DND-41 (cell line): ENCODE results near the gene PAX4.

Source experiments
- ATAC-seq: fragments of 200-7000 bp; cut with Tn5 transposase; 3 replicates; pipeline ENCODE4 v1.9.1; 2021; ENCODE audit warnings: low read depth; ENCODE audit not compliant: insufficient read depth
- DNase-seq: peaks from one replicate; pipeline ENCODE4 v3.0.0-alpha.2; 2020
- H2AFZ ChIP-seq: 2 replicates; pipeline ENCODE4 v1.6.0; 2012; ENCODE audit warnings: low read depth, low read length
- H3K27ac ChIP-seq: 2 replicates; pipeline ENCODE4 v1.5.1; 2012; ENCODE audit warnings: low read length, inconsistent platforms
- H3K27me3 ChIP-seq: fragments of 200-600 bp; sonication (generic); 2 replicates; pipeline ENCODE4 v1.6.0; 2012; ENCODE audit warnings: low read length, mild to moderate bottlenecking, inconsistent platforms; ENCODE audit not compliant: insufficient read depth, poor library complexity
- H3K36me3 ChIP-seq: 2 replicates; pipeline ENCODE4 v1.5.1; 2012; ENCODE audit warnings: low read length, inconsistent platforms; ENCODE audit not compliant: insufficient read depth
- H3K4me1 ChIP-seq: 2 replicates; pipeline ENCODE4 v1.5.1; 2012; ENCODE audit warnings: mild to moderate bottlenecking, low read length; ENCODE audit not compliant: insufficient read depth
- H3K4me2 ChIP-seq: 2 replicates; pipeline ENCODE4 v1.6.0; 2012; ENCODE audit warnings: mild to moderate bottlenecking, moderate library complexity, low read length, inconsistent platforms; ENCODE audit not compliant: insufficient read depth
- H3K4me3 ChIP-seq, 2 experiments: fragments of 200-600 bp in 1 of 2; shearing (Covaris generic) in 1 of 2; 2 replicates each; pipeline ENCODE4 v1.5.1; 2012 to 2016; ENCODE audit warnings: inconsistent platforms in 2 of 2, low read length in 2 of 2, mild to moderate bottlenecking in 2 of 2, low read depth in 1 of 2, moderate library complexity in 1 of 2
- H3K79me2 ChIP-seq: 2 replicates; pipeline ENCODE4 v1.6.0; 2012; ENCODE audit warnings: low read length, inconsistent platforms; ENCODE audit not compliant: insufficient read depth
- H3K9ac ChIP-seq: 2 replicates; pipeline ENCODE4 v1.6.0; 2012; ENCODE audit warnings: low read depth, mild to moderate bottlenecking, inconsistent platforms, low read length, moderate library complexity
- H3K9me3 ChIP-seq: 2 replicates; pipeline ENCODE4 v1.5.1; 2012; ENCODE audit warnings: low read length, moderate library complexity, mild to moderate bottlenecking, inconsistent platforms; ENCODE audit not compliant: insufficient read depth, severe bottlenecking
- H4K20me1 ChIP-seq: 2 replicates; pipeline ENCODE4 v1.6.0; 2012; ENCODE audit warnings: low read length; ENCODE audit not compliant: insufficient read depth
- EZH2 ChIP-seq: IDR thresholded peaks from 3 replicates; pipeline ENCODE4 v1.6.1; 2012; ENCODE audit warnings: borderline replicate concordance, low read depth, mild to moderate bottlenecking, moderate library complexity, low read length, inconsistent platforms; ENCODE audit not compliant: severe bottlenecking
- TF ChIP-seq, protein P1 (sequence below): IDR thresholded peaks from 2 replicates; pipeline ENCODE4 v1.5.1; 2012; ENCODE audit warnings: borderline replicate concordance, low read length, moderate library complexity, mild to moderate bottlenecking; ENCODE audit not compliant: poor library complexity, severe bottlenecking; ENCODE audit errors: extremely low read depth

The PAX4 gene

GRCh38 chr7:127591591-127591990 lies 26.4 kb downstream of the PAX4 start:
- ATAC-seq: no peak

DNA sequence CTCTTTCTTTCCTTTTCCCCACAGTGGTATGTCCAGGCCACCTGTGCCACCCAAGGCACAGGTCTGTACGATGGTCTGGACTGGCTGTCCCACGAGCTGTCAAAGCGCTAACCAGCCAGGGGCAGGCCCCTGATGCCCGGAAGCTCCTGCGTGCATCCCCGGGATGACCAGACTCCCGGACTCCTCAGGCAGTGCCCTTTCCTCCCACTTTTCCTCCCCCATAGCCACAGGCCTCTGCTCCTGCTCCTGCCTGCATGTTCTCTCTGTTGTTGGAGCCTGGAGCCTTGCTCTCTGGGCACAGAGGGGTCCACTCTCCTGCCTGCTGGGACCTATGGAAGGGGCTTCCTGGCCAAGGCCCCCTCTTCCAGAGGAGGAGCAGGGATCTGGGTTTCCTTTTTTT lies 26.8 kb downstream of the PAX4 start:
- no peak overlapping the region for H3K9ac ChIP-seq

More at GRCh38 chr7:127591591-127591990, 26.4 kb downstream of the PAX4 start:
- no peak overlapping the region for H3K9ac ChIP-seq
- peaks cover 23% of the 10 kb centered on the region for H3K4me1 ChIP-seq
- H4K20me1 ChIP-seq: peaks cover 7% of the 10 kb centered on the region; the same call in 1 of the 2 replicates
- H2AFZ ChIP-seq: no peak overlapping the region
- no peak overlapping the region for H3K27ac ChIP-seq
- TF ChIP-seq, protein P1, sequence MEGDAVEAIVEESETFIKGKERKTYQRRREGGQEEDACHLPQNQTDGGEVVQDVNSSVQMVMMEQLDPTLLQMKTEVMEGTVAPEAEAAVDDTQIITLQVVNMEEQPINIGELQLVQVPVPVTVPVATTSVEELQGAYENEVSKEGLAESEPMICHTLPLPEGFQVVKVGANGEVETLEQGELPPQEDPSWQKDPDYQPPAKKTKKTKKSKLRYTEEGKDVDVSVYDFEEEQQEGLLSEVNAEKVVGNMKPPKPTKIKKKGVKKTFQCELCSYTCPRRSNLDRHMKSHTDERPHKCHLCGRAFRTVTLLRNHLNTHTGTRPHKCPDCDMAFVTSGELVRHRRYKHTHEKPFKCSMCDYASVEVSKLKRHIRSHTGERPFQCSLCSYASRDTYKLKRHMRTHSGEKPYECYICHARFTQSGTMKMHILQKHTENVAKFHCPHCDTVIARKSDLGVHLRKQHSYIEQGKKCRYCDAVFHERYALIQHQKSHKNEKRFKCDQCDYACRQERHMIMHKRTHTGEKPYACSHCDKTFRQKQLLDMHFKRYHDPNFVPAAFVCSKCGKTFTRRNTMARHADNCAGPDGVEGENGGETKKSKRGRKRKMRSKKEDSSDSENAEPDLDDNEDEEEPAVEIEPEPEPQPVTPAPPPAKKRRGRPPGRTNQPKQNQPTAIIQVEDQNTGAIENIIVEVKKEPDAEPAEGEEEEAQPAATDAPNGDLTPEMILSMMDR: no peak
- TF ChIP-seq EZH2: no peak
- peaks cover 23% of the 10 kb centered on the region for H3K36me3 ChIP-seq
- H3K27me3 ChIP-seq: no peaks in the 10 kb centered on the region
- DNase-seq: no peak
- H3K79me2 ChIP-seq: peaks cover 13% of the 10 kb centered on the region
- H3K4me3 ChIP-seq: no peak overlapping the region
- no peaks in the 10 kb centered on the region for H3K9me3 ChIP-seq
- H3K4me2 ChIP-seq: no peak overlapping the region

DNA sequence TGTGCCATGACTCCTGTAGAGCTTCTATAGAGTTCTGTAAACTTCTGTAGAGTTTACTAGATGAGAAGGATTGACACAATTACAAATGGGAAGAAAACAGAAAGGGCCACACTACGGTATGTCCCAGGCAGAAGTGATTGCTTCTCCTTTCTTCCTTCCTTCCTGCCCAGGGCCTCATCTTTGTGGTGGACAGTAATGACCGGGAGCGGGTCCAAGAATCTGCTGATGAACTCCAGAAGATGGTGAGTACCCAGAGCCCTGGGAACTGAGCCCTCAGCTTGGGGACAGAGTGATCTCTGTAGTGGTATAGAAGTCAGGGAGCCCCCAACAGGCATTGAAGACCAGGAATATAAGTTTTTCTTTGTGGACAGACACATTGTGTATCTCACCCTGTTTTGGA lies 28.0 kb downstream of the PAX4 start:
- Histone ChIP-seq H3K9ac (no peak overlapping the region), H3K4me1 (peaks cover 32% of the 10 kb centered on the region), H3K4me3 (0 out of 4 replicates have a peak overlapping the region, but pooled peaks of 1 of the 2 experiments have one; percentile 80), H3K79me2 (peaks cover 18% of the 10 kb centered on the region), H2AFZ (no peak overlapping the region), H4K20me1 (peaks cover 10% of the 10 kb centered on the region), H3K9me3 (no peaks in the 10 kb centered on the region), H3K27ac (no peak overlapping the region), H3K4me2 (peak overlapping the region; percentile 99), H3K27me3 (no peaks in the 10 kb centered on the region), H3K36me3 (peaks cover 23% of the 10 kb centered on the region)
- DNase-seq (no peak), ATAC-seq (no peak)
- TF ChIP-seq EZH2: no peak
- TF ChIP-seq, protein P1: no peak

More for the DNA sequence above, 26.8 kb downstream of the PAX4 start:
- DNase-seq: no peak
- H3K79me2 ChIP-seq: peaks cover 13% of the 10 kb centered on the region
- H3K27ac ChIP-seq: no peak overlapping the region
- H3K27me3 ChIP-seq: no peaks in the 10 kb centered on the region
- TF ChIP-seq, protein P1: no peak
- TF ChIP-seq EZH2: no peak
- peaks cover 24% of the 10 kb centered on the region for H3K4me1 ChIP-seq
- H3K4me2 ChIP-seq: no peak overlapping the region
- H3K9me3 ChIP-seq: no peaks in the 10 kb centered on the region
- H3K4me3 ChIP-seq: no peak overlapping the region
- H4K20me1 ChIP-seq: peaks cover 7% of the 10 kb centered on the region; the same call in 1 of the 2 replicates
- ATAC-seq: no peak
- peaks cover 23% of the 10 kb centered on the region for H3K36me3 ChIP-seq
- H2AFZ ChIP-seq: no peak overlapping the region
